Right lobe of liver (tissue), 6 donors: ENCODE measurements around the gene ZNF580. TPM values are rescaled to one million over a fixed set of nuclear protein-coding genes. Genes with fewer than 3 reads are reported as not detected.

ENCODE experiments used
- ATAC-seq, 4 donors: fragments of 200-7000 bp; cut with Tn5 transposase; one replicate each; pipeline ENCODE4 v1.9.1; 2020; ENCODE audit warnings: mild to moderate bottlenecking in 4 of 4, moderate library complexity in 4 of 4
- DNase-seq, 3 donors: peaks; one replicate each; pipeline ENCODE4 v3.0.0-alpha.2; 2020
- H3K27ac ChIP-seq, 3 donors: fragments of 200-600 bp; one replicate each; pipeline ENCODE4 v1.8.0; 2022
- H3K27me3 ChIP-seq, 2 donors: fragments of 200-600 bp; one replicate each; pipeline ENCODE4 v1.8.0; 2022
- H3K36me3 ChIP-seq, 4 donors: fragments of 200-600 bp; sonication (generic) in 1 of 4; one replicate each; pipeline versions ENCODE4 v1.5.1 to v1.8.0; 2017 to 2022; ENCODE audit warnings: control low read depth in 1 of 4
- H3K4me1 ChIP-seq, 4 donors: fragments of 200-600 bp; sonication (generic) in 1 of 4; one replicate each; pipeline versions ENCODE4 v1.5.1 to v1.8.0; 2017 to 2022; ENCODE audit warnings: control low read depth in 1 of 4
- H3K4me3 ChIP-seq, 3 donors: fragments of 200-600 bp; one replicate each; pipeline ENCODE4 v1.8.0; 2022
- H3K9me3 ChIP-seq, 4 donors: fragments of 200-600 bp; sonication (generic) in 1 of 4; one replicate each; pipeline versions ENCODE4 v1.5.1 to v1.8.0; 2017 to 2022; ENCODE audit warnings: control low read depth in 1 of 4
- POLR2A ChIP-seq: fragments of 450-650 bp; IDR thresholded peaks from one replicate; pipeline ENCODE4 v1.6.1; 2017; ENCODE audit warnings: antibody characterized with exemption, mild to moderate bottlenecking
- WGBS: methylation state at CpG from one replicate; pipeline ENCODE4 v1.1.6; 2018; ENCODE audit warnings: low coverage, low lambda C conversion rate; ENCODE audit not compliant: insufficient coverage; ENCODE audit errors: missing lambda C conversion rate; 5-methylcytosine and 5-hydroxymethylcytosine counted together
- intact Hi-C, 2 donors: fragments of 100-400 bp; cut with DNase I; formaldehyde crosslinking; loops; one replicate each; pipeline versions ENCODE4 v1.11.2 to v1.14.1; 2022
- total RNA-seq, 6 experiments: library from RNA; depleted of rRNA in 2 of 6; stranded (reverse); fragments of >200 nt in 2 of 6; fragmentation: NEBNext Ultra II Directional in 3 of 6; extraction: Animal tissue kit (Norgen Biotek cat#: 25700) in 3 of 6; gene quantifications; one replicate each; pipeline versions ENCODE4 v1.1.0 to v1.2.4, GENCODE V29; 2016 to 2023
- TF ChIP-seq, protein P1 (sequence below), 4 donors: fragments of 200-600 bp in 3 of 4; fragments of 450-650 bp in 1 of 4; IDR thresholded peaks; one replicate each; pipeline versions ENCODE4 v1.5.1 to v1.8.0; 2016 to 2022; ENCODE audit warnings: antibody characterized with exemption in 4 of 4, mild to moderate bottlenecking in 2 of 4
- donor health status: DM: no; HTN: yes; CAD: no.
- donor health status: DM: no; HTN: no; CAD: no.
- donor health status: DM: no; HTN: no; CAD: no.
- donor health status: DM: no; HTN: yes; CAD: no.
- donor health status: DM: no; HTN: yes; CAD: no.

Gene ZNF580
- total RNA-seq, 6 experiments from 2014 or later = 5.4 to 11.6 (median 6.5) TPM

- Histone ChIP-seq H3K36me3 (no peaks in the 10 kb centered on the region), H3K9me3 (no peaks in the 10 kb centered on the region), H3K27ac (no peak overlapping the region), H3K4me3 (no peak overlapping the region), H3K27me3 (no peaks in the 10 kb centered on the region), H3K4me1 (peaks cover 0 to 38% (median 22%) of the 10 kb centered on the region in 4 donors)
- no peak for DNase-seq
- no peak for ATAC-seq
- TF ChIP-seq, protein P1, sequence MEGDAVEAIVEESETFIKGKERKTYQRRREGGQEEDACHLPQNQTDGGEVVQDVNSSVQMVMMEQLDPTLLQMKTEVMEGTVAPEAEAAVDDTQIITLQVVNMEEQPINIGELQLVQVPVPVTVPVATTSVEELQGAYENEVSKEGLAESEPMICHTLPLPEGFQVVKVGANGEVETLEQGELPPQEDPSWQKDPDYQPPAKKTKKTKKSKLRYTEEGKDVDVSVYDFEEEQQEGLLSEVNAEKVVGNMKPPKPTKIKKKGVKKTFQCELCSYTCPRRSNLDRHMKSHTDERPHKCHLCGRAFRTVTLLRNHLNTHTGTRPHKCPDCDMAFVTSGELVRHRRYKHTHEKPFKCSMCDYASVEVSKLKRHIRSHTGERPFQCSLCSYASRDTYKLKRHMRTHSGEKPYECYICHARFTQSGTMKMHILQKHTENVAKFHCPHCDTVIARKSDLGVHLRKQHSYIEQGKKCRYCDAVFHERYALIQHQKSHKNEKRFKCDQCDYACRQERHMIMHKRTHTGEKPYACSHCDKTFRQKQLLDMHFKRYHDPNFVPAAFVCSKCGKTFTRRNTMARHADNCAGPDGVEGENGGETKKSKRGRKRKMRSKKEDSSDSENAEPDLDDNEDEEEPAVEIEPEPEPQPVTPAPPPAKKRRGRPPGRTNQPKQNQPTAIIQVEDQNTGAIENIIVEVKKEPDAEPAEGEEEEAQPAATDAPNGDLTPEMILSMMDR (IDR thresholded peaks at IDR 0.05) = no peak
- TF ChIP-seq POLR2A = no peak
- intact Hi-C loops = loop anchor here in 1 of 2 donors (5.0 kb wide), 1 partner anchor 171 kb away; no protein-coding TSS in a partner anchor
- WGBS = 100% methylated on average over 1 of the region's 4 CpGs
These were observed 4.1 kb upstream of the ZNF580 start for GRCh38 chr19:55636723-55637122.

DNA sequence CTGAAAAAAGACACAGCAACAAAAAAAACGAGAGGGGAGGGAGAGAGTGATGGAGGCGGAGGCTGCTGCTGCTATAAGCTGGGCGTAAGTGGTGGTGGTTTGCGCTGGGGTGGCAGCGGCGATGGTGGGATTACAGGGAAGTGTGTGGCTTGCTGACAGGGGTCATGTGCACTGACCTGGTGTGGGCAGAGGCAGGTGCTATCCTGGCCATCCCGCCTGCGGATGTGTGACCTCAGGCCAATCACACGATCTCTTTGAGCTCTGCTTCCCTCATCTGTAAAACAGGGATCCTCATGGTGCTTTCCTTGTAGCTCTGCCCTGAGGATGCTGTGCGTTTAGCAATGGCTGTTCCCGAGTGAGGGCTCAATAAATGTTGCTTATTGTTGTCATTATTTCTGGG is 3.3 kb upstream of the ZNF580 start:
- WGBS = 69% methylated on average over 6 of the region's 11 CpGs
- no peaks in the 10 kb centered on the region for H3K36me3 ChIP-seq

DNA sequence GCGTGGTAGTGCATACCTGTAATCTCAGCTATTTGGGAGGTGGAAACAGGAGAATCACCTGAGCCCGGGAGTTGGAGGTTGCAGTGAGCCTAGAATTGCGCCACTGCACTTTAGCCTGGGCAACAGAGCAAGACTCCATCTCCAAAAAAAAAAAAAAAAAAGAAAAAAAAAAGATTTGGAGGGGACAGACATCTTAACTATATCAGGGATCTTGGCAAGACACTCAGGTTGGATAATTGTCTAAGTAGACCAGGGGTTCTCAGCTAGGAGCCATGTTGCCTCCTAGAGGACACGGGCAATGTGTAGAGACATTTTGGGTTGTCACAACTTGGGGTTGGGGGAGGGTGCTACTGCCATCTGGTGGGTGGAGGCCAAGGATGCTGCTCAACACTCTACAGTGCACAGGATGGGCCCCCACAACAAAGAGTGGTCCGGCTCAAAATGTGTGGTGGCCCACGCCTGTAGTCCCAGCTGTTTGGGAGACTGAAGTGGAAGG is 1.9 kb upstream of the ZNF580 start:
- H3K9me3 ChIP-seq = no peaks in the 10 kb centered on the region
- no peaks in the 10 kb centered on the region for H3K27me3 ChIP-seq
- H3K4me1 ChIP-seq = peaks cover 0 to 47% (median 20%) of the 10 kb centered on the region in 4 donors
- no peaks in the 10 kb centered on the region for H3K36me3 ChIP-seq
- ATAC-seq (no peak), DNase-seq (no peak)
- TF ChIP-seq, protein P1 (IDR thresholded peaks at IDR 0.05) = peak; percentile 10 to 30 (median 18)
- TF ChIP-seq POLR2A = no peak
- 77% methylated on average over 4 of the region's 6 CpGs for WGBS
- intact Hi-C loops = loop anchor here in 1 of 2 donors (5.0 kb wide), 1 partner anchor 168 kb away; no protein-coding TSS in a partner anchor
- H3K4me3 ChIP-seq = no peak overlapping the region
- no peak overlapping the region for H3K27ac ChIP-seq

More for the DNA sequence above, 3.3 kb upstream of the ZNF580 start:
- no peak for ATAC-seq
- Histone ChIP-seq H3K4me3 (no peak overlapping the region), H3K27ac (no peak overlapping the region), H3K27me3 (no peaks in the 10 kb centered on the region), H3K9me3 (no peaks in the 10 kb centered on the region), H3K4me1 (peaks cover 0 to 40% (median 20%) of the 10 kb centered on the region in 4 donors)
- TF ChIP-seq POLR2A = no peak
- TF ChIP-seq, protein P1 (IDR thresholded peaks at IDR 0.05) = no peak
- DNase-seq = peak in 1 of 3 donors; percentile 37
- intact Hi-C loops = loop anchor here in 1 of 2 donors (5.0 kb wide), 1 partner anchor 170 kb away; no protein-coding TSS in a partner anchor

- WGBS = 4% methylated on average over 7 of the region's 38 CpGs
- intact Hi-C loops = no loop called here
- Histone ChIP-seq H3K27ac (peak overlapping the region; percentile 67 to 76 (median 73)), H3K9me3 (no peaks in the 10 kb centered on the region), H3K36me3 (peaks cover 0 to 6% (median 0%) of the 10 kb centered on the region in 4 donors), H3K27me3 (no peaks in the 10 kb centered on the region), H3K4me3 (peak overlapping the region; percentile 74 to 85 (median 81)), H3K4me1 (peaks cover 0 to 49% (median 18%) of the 10 kb centered on the region in 4 donors)
- ATAC-seq = peak; percentile 39 to 55 (median 50)
- DNase-seq = peak; percentile 76 to 82 (median 77)
- TF ChIP-seq, protein P1 (IDR thresholded peaks at IDR 0.05) = peak; percentile 40 to 63 (median 48)
- TF ChIP-seq POLR2A = peak; percentile 20
These were observed 692 bp upstream of the ZNF580 start for GRCh38 chr19:55640043-55640576.
